HCT116 (cell line): ENCODE measurements around the gene SLC22A12. TPM values are rescaled to one million over a fixed set of nuclear protein-coding genes. Genes with fewer than 3 reads are reported as not detected.

ENCODE experiments used
- ATAC-seq: fragments of 200-7000 bp; cut with Tn5 transposase; 2 replicates; pipeline ENCODE4 v1.9.1; 2020; ENCODE audit warnings: mild to moderate bottlenecking, moderate library complexity
- BruUV-seq: library from RNA; stranded (reverse); fragments of 400-500 nt; replicated peaks from 2 replicates; lab custom pipeline; 2021; lab: Mats Ljungman, UMichigan
- CTCF ChIA-PET: fragments of 300-600 bp; sonication (Branson Sonifier 250); formaldehyde crosslinking; loops from one replicate; lab custom pipeline; 2021; ENCODE audit warnings: antibody characterized with exemption; lab: Charles Lee
- POLR2A ChIA-PET: fragments of 300-600, 350-600 bp; sonication (Branson Sonifier 250); formaldehyde crosslinking; loops from one replicate; lab custom pipeline; 2021; ENCODE audit warnings: antibody characterized with exemption; lab: Charles Lee
- RAD21 ChIA-PET, 2 experiments: fragments of 300-600 bp; sonication (Branson Sonifier 250); formaldehyde crosslinking; loops; one replicate each; lab custom pipeline; 2023; ENCODE audit warnings: low total read pairs in 2 of 2; ENCODE audit not compliant: uncharacterized antibody in 2 of 2, unreplicated experiment in 2 of 2, low non-redundant PET in 1 of 2; lab: Charles Lee
- DNase-seq: peaks from one replicate; pipeline ENCODE4 v3.0.0-alpha.2; 2010; ENCODE audit warnings: low read depth, low spot score
- H2AFZ ChIP-seq: fragments of 200-600 bp; shearing (Covaris generic), sonication (generic); 2 replicates; pipeline ENCODE4 v1.6.1; 2017; ENCODE audit warnings: low read depth, mixed run types, mixed read lengths, antibody characterized with exemption, low read length; ENCODE audit not compliant: poor library complexity, severe bottlenecking
- H3K27ac ChIP-seq: 2 replicates; pipeline ENCODE4 v1.5.1; 2012; ENCODE audit warnings: low read depth, low read length
- H3K27me3 ChIP-seq: fragments of 200-600 bp; sonication (generic); 2 replicates; pipeline ENCODE4 v1.6.1; 2016; ENCODE audit warnings: mixed run types, low read length, mixed read lengths; ENCODE audit not compliant: insufficient read depth
- H3K36me3 ChIP-seq, 2 experiments: fragments of 200-500 bp in 1 of 2; fragments of 200-600 bp in 1 of 2; sonication (Bioruptor generic) in 1 of 2; sonication (generic) in 1 of 2; 2 replicates each; pipeline versions ENCODE4 v1.5.1 to v1.6.1; 2014 to 2016; ENCODE audit warnings: low read length in 2 of 2, inconsistent platforms in 1 of 2, mixed read lengths in 1 of 2, mixed run types in 1 of 2; ENCODE audit not compliant: insufficient read depth in 2 of 2, control insufficient read depth in 1 of 2
- H3K4me1 ChIP-seq, 2 experiments: fragments of 200-600 bp in 1 of 2; sonication (generic) in 1 of 2; 2 replicates each; pipeline versions ENCODE4 v1.5.1 to v1.6.1; 2012 to 2017; ENCODE audit warnings: low read length in 2 of 2, inconsistent platforms in 1 of 2, mild to moderate bottlenecking in 1 of 2, mixed read lengths in 1 of 2, mixed run types in 1 of 2, moderate library complexity in 1 of 2; ENCODE audit not compliant: insufficient read depth in 2 of 2, control insufficient read depth in 1 of 2
- H3K4me2 ChIP-seq: fragments of 200-600 bp; sonication (generic); 2 replicates; pipeline ENCODE4 v1.6.1; 2017; ENCODE audit warnings: mixed run types, low read length, mixed read lengths
- H3K4me3 ChIP-seq, 2 experiments: fragments of 200-600 bp in 1 of 2; sonication (generic) in 1 of 2; replicated peaks in 1 of 2; 2 replicates each; pipeline ENCODE4 v1.5.1; 2011 to 2016; ENCODE audit warnings: low read length in 2 of 2, control low read depth in 1 of 2, low read depth in 1 of 2, mild to moderate bottlenecking in 1 of 2, mixed read lengths in 1 of 2, mixed run types in 1 of 2
- H3K79me2 ChIP-seq: fragments of 200-600 bp; sonication (generic); 2 replicates; pipeline ENCODE4 v1.6.1; 2017; ENCODE audit warnings: mild to moderate bottlenecking, mixed run types, low read length, moderate library complexity, mixed read lengths; ENCODE audit not compliant: insufficient read depth
- H3K9ac ChIP-seq: fragments of 200-600 bp; sonication (generic); 2 replicates; pipeline ENCODE4 v1.6.1; 2016; ENCODE audit warnings: low read length, mixed read lengths
- H3K9me2 ChIP-seq: fragments of 200-600 bp; sonication (generic), shearing (Covaris generic); 2 replicates; pipeline ENCODE4 v1.6.1; 2017; ENCODE audit warnings: mixed run types, mild to moderate bottlenecking, moderate library complexity; ENCODE audit not compliant: insufficient read depth
- H3K9me3 ChIP-seq, 2 experiments: fragments of 200-500 bp in 1 of 2; fragments of 200-600 bp in 1 of 2; sonication (Bioruptor generic) in 1 of 2; sonication (generic) in 1 of 2; 2 replicates each; pipeline ENCODE4 v1.6.1; 2014 to 2017; ENCODE audit warnings: low read length in 2 of 2, mixed read lengths in 2 of 2, inconsistent platforms in 1 of 2, low read depth in 1 of 2, mild to moderate bottlenecking in 1 of 2, mixed run types in 1 of 2, moderate library complexity in 1 of 2; ENCODE audit not compliant: control insufficient read depth in 1 of 2, insufficient read depth in 1 of 2
- H4K20me1 ChIP-seq: fragments of 200-600 bp; sonication (generic), shearing (Covaris generic); 2 replicates; pipeline ENCODE4 v1.6.1; 2017; ENCODE audit warnings: mixed run types, mild to moderate bottlenecking, moderate library complexity; ENCODE audit not compliant: insufficient read depth
- CEBPB ChIP-seq: IDR thresholded peaks from 2 replicates; pipeline ENCODE4 v1.6.1; 2012; ENCODE audit warnings: low read depth
- EGR1 ChIP-seq: IDR thresholded peaks from 2 replicates; pipeline ENCODE4 v1.6.1; 2012; ENCODE audit warnings: low read depth
- EZH2 ChIP-seq: fragments of 200-600 bp; sonication (generic); IDR thresholded peaks from 2 replicates; pipeline ENCODE4 v1.6.1; 2017; ENCODE audit warnings: antibody characterized with exemption, mixed run types
- POLR2A ChIP-seq: IDR thresholded peaks from 2 replicates; pipeline ENCODE4 v1.7.0; 2011; ENCODE audit warnings: borderline replicate concordance; ENCODE audit not compliant: insufficient read depth, insufficient read length; ENCODE audit errors: extremely low read depth
- TCF7L2 ChIP-seq: IDR thresholded peaks from 2 replicates; pipeline ENCODE4 v1.7.0; 2011; ENCODE audit warnings: borderline replicate concordance, inconsistent platforms; ENCODE audit not compliant: insufficient read depth, insufficient read length; ENCODE audit errors: extremely low read depth
- YY1 ChIP-seq: IDR thresholded peaks from 2 replicates; pipeline ENCODE4 v1.6.1; 2011; ENCODE audit warnings: low read length, low read depth, moderate library complexity, mild to moderate bottlenecking; ENCODE audit not compliant: insufficient replicate concordance; ENCODE audit errors: extremely low read depth
- ZBTB33 ChIP-seq: IDR thresholded peaks from 2 replicates; pipeline ENCODE4 v1.6.1; 2011; ENCODE audit warnings: mild to moderate bottlenecking, low read length, moderate library complexity; ENCODE audit not compliant: insufficient replicate concordance; ENCODE audit errors: extremely low read depth
- intact Hi-C: fragments of 100-400 bp; cut with micrococcal nuclease; formaldehyde crosslinking; loops from 2 replicates; pipeline ENCODE4 v1.10.0; 2022
- total RNA-seq: library from RNA; stranded (reverse); gene quantifications from one replicate; pipeline ENCODE4 v1.2.1, GENCODE V29; 2021; ENCODE audit not compliant: unreplicated experiment
- TF ChIP-seq, protein P1 (sequence below), 3 experiments: fragments of 200-600 bp in 1 of 3; sonication (generic) in 1 of 3; IDR thresholded peaks in 2 of 3; conservative IDR thresholded peaks in 1 of 3; 2 replicates each; pipeline ENCODE4 v1.5.1; 2012 to 2017; ENCODE audit warnings: low read depth in 2 of 3, low read length in 2 of 3, antibody characterized with exemption in 1 of 3, borderline replicate concordance in 1 of 3, control low read depth in 1 of 3, mild to moderate bottlenecking in 1 of 3, mixed read lengths in 1 of 3, mixed run types in 1 of 3, moderate library complexity in 1 of 3; ENCODE audit not compliant: insufficient read depth in 1 of 3

SLC22A12 gene
- total RNA-seq, 1 experiment from 2014 or later: not detected

DNA sequence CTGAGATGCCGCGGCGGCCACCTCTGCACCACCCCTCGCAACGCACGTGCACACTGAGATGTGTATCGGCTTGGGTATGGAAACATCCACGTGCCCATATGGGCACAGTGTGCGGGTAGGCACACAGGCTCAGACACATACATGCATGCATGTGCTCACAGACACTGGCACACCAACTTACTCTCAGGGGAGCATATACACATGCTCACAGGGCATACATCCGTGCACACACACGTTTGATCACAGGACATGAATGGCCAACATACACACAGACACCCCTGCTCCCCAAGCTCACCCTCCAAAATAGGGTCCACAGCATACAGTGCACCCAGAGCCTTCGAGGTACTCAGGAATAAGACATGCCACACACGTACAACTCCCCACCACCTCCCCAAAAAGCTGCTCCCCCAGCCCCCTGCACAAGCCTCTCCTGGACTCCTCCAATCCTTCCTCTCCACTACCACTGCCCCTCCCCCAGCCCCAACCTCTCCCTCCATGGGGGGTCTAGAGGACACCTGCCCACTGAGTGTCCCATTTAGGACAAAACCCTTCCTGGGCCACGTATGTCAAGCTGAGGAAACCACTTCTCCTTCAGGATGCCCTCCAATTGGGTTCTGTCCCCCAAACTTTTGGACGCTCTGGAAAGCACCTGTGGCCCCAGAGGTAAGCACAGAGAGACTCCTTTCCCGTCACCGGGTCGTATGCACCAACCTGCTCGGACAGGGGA lies 53.1 kb downstream of the SLC22A12 start:
- Histone ChIP-seq H3K4me1 (no peaks in the 10 kb centered on the region), H3K4me2 (no peak overlapping the region), H3K27ac (no peak overlapping the region), H3K27me3 (peaks cover 18% of the 10 kb centered on the region), H2AFZ (no peak overlapping the region), H3K9me2 (no peaks in the 10 kb centered on the region)
- no TSS peak for BruUV-seq
- TF ChIP-seq YY1: no peak
- no peak for TF ChIP-seq CEBPB
- TF ChIP-seq, protein P1, sequence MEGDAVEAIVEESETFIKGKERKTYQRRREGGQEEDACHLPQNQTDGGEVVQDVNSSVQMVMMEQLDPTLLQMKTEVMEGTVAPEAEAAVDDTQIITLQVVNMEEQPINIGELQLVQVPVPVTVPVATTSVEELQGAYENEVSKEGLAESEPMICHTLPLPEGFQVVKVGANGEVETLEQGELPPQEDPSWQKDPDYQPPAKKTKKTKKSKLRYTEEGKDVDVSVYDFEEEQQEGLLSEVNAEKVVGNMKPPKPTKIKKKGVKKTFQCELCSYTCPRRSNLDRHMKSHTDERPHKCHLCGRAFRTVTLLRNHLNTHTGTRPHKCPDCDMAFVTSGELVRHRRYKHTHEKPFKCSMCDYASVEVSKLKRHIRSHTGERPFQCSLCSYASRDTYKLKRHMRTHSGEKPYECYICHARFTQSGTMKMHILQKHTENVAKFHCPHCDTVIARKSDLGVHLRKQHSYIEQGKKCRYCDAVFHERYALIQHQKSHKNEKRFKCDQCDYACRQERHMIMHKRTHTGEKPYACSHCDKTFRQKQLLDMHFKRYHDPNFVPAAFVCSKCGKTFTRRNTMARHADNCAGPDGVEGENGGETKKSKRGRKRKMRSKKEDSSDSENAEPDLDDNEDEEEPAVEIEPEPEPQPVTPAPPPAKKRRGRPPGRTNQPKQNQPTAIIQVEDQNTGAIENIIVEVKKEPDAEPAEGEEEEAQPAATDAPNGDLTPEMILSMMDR (IDR thresholded peaks at IDR 0.05 in 2 of 3, conservative IDR thresholded peaks at IDR 0.05 in 1 of 3; ENCODE audit: borderline replicate concordance in 1 of 3, insufficient read depth in 1 of 3, low read depth in 2 of 3, low read length in 2 of 3): no peak
- TF ChIP-seq, all 23 proteins: peak for 0
- Histone ChIP-seq H4K20me1 (no peaks in the 10 kb centered on the region), H3K4me3 (no peak overlapping the region), H3K9me3 (no peaks in the 10 kb centered on the region), H3K36me3 (no peaks in the 10 kb centered on the region), H3K79me2 (no peaks in the 10 kb centered on the region), H3K9ac (no peak overlapping the region)
- RAD21 ChIA-PET: no interaction called here
- DNase-seq (no peak), ATAC-seq (peak; percentile 16; the same call in 1 of the 2 replicates)
- POLR2A ChIA-PET: no interaction called here
- CTCF ChIA-PET: interaction anchor here (1.6 to 2.4 kb wide), 4 partner anchors 14 to 287 kb away, joined by 5 to 10 read pairs (median 6); no protein-coding TSS in a partner anchor
- intact Hi-C loops: no loop called here

GRCh38 chr11:64644647-64645275 lies 53.7 kb downstream of the SLC22A12 start:
- no peak overlapping the region for H3K27ac ChIP-seq
- H3K9me3 ChIP-seq: no peaks in the 10 kb centered on the region
- no peak overlapping the region for H3K9ac ChIP-seq
- H3K27me3 ChIP-seq: peaks cover 18% of the 10 kb centered on the region
- no peaks in the 10 kb centered on the region for H3K4me1 ChIP-seq
- DNase-seq (no peak), ATAC-seq (peak; percentile 68)
- H3K4me3 ChIP-seq: no peak overlapping the region
- H3K36me3 ChIP-seq: no peaks in the 10 kb centered on the region
- ChIA-PET RAD21 (no interaction called here), POLR2A (no interaction called here), CTCF (interaction anchor here (1.6 to 2.4 kb wide), 3 partner anchors 44 to 288 kb away, joined by 6 to 10 read pairs (median 7); no protein-coding TSS in a partner anchor)
- no peaks in the 10 kb centered on the region for H4K20me1 ChIP-seq
- no TSS peak for BruUV-seq
- H3K4me2 ChIP-seq: no peak overlapping the region
- no peak overlapping the region for H2AFZ ChIP-seq
- H3K79me2 ChIP-seq: no peaks in the 10 kb centered on the region
- H3K9me2 ChIP-seq: no peaks in the 10 kb centered on the region
- intact Hi-C loops: no loop called here
- TF ChIP-seq, protein P1 (IDR thresholded peaks at IDR 0.05 in 2 of 3, conservative IDR thresholded peaks at IDR 0.05 in 1 of 3; ENCODE audit: borderline replicate concordance in 1 of 3, insufficient read depth in 1 of 3, low read depth in 2 of 3, low read length in 2 of 3): peak in 1 of 3 experiments; percentile 34; a peak in 3 of 6 replicates
- no peak for TF ChIP-seq TCF7L2
- no peak for TF ChIP-seq CEBPB
- no peak for TF ChIP-seq POLR2A
- no peak for TF ChIP-seq EZH2
- no peak for TF ChIP-seq EGR1
- no peak for TF ChIP-seq ZBTB33
